Keratinocyte (primary cell): ENCODE measurements around the gene RNF14. TPM values are rescaled to one million over a fixed set of nuclear protein-coding genes. Genes with fewer than 3 reads are reported as not detected.

Experiments
- DNase-seq: peaks from one replicate; pipeline ENCODE4 v3.0.0-alpha.2; 2011; ENCODE audit warnings: low read depth, missing footprints, low spot score
- FAIRE-seq: peaks from 2 replicates; lab custom pipeline; 2011; peaks lifted over from hg19 to GRCh38; lab: Jason Lieb, UNC
- H2AFZ ChIP-seq: 2 replicates; pipeline ENCODE4 v1.6.0; 2012; ENCODE audit warnings: low read length, control low read depth, inconsistent platforms; ENCODE audit not compliant: control insufficient read depth
- H3K27ac ChIP-seq: 2 replicates; pipeline ENCODE4 v1.5.1; 2011; ENCODE audit warnings: low read length; ENCODE audit not compliant: control insufficient read depth, insufficient read depth
- H3K27me3 ChIP-seq: 3 replicates; pipeline ENCODE4 v1.6.0; 2011; ENCODE audit warnings: low read length; ENCODE audit not compliant: control insufficient read depth, insufficient read depth; ENCODE audit errors: extremely low read depth
- H3K36me3 ChIP-seq, 2 experiments: 2 replicates in 1 of 2; 3 replicates in 1 of 2; pipeline ENCODE4 v1.5.1; 2011; ENCODE audit warnings: low read length in 2 of 2, mild to moderate bottlenecking in 1 of 2; ENCODE audit not compliant: control insufficient read depth in 2 of 2, insufficient read depth in 2 of 2; ENCODE audit errors: extremely low read depth in 1 of 2
- H3K4me1 ChIP-seq: 3 replicates; pipeline ENCODE4 v1.5.1; 2011; ENCODE audit warnings: low read length; ENCODE audit not compliant: control insufficient read depth, insufficient read depth; ENCODE audit errors: extremely low read depth
- H3K4me2 ChIP-seq: 3 replicates; pipeline ENCODE4 v1.6.0; 2011; ENCODE audit warnings: low read depth, low read length; ENCODE audit not compliant: control insufficient read depth, insufficient read depth; ENCODE audit errors: extremely low read depth
- H3K4me3 ChIP-seq, 3 experiments: fragments of 200-600 bp in 1 of 3; sonication (generic) in 1 of 3; 2 replicates in 2 of 3; 3 replicates in 1 of 3; pipeline ENCODE4 v1.5.1; 2011 to 2016; ENCODE audit warnings: low read length in 3 of 3, mild to moderate bottlenecking in 3 of 3, control low read depth in 2 of 3, inconsistent platforms in 1 of 3, low read depth in 1 of 3, mixed read lengths in 1 of 3, mixed run types in 1 of 3, moderate library complexity in 1 of 3; ENCODE audit not compliant: control insufficient read depth in 2 of 3, insufficient read depth in 2 of 3; ENCODE audit errors: extremely low read depth in 1 of 3
- H3K79me2 ChIP-seq: 2 replicates; pipeline ENCODE4 v1.6.0; 2012; ENCODE audit warnings: low read length; ENCODE audit not compliant: control insufficient read depth, insufficient read depth
- H3K9ac ChIP-seq: 3 replicates; pipeline ENCODE4 v1.6.0; 2011; ENCODE audit warnings: low read length; ENCODE audit not compliant: control insufficient read depth, insufficient read depth; ENCODE audit errors: extremely low read depth
- H3K9me1 ChIP-seq: 3 replicates; pipeline ENCODE4 v1.6.0; 2011; ENCODE audit warnings: low read length; ENCODE audit not compliant: control insufficient read depth, insufficient read depth; ENCODE audit errors: extremely low read depth
- H3K9me3 ChIP-seq: 2 replicates; pipeline ENCODE4 v1.5.1; 2012; ENCODE audit warnings: low read depth, low read length; ENCODE audit not compliant: control insufficient read depth
- H4K20me1 ChIP-seq: 3 replicates; pipeline ENCODE4 v1.6.0; 2011; ENCODE audit warnings: low read length; ENCODE audit not compliant: control insufficient read depth, insufficient read depth; ENCODE audit errors: extremely low read depth
- CTCF ChIP-seq, 3 experiments: IDR thresholded peaks in 1 of 3; conservative IDR thresholded peaks in 1 of 3; optimal IDR thresholded peaks in 1 of 3; 2 replicates in 2 of 3; 3 replicates in 1 of 3; pipeline versions ENCODE3 to v1.5.1; 2011; ENCODE audit warnings: low read length in 3 of 3, mild to moderate bottlenecking in 3 of 3, moderate library complexity in 2 of 3, control low read depth in 1 of 3, inconsistent platforms in 1 of 3; ENCODE audit not compliant: insufficient read depth in 2 of 3; ENCODE audit errors: extremely low read depth in 1 of 3
- EZH2 ChIP-seq: IDR thresholded peaks from one replicate; pipeline ENCODE4 v1.6.1; 2012; ENCODE audit warnings: inconsistent platforms, mild to moderate bottlenecking, low read length, moderate library complexity
- dilution Hi-C: fragments of 300-500 bp; cut with MboI; formaldehyde crosslinking; loops from one replicate; pipeline ENCODE4 v1.7.0; 2020; ENCODE audit warnings: low sequenced_read_pairs; ENCODE audit not compliant: extremely low pct_ligation_motif_present
- polyA plus RNA-seq, 5 experiments: library from polyadenylated mRNA; depleted of rRNA in 3 of 5; stranded (reverse) in 3 of 5; stranded (forward) in 1 of 5; unstranded in 1 of 5; fragments of >200 nt; gene quantifications; 1 replicate in 1 of 5; 2 replicates in 3 of 5; 3 replicates in 1 of 5; pipeline versions ENCODE4 v1.2.1 to v1.2.3, GENCODE V29; 2011 to 2012; ENCODE audit warnings: missing spikeins in 2 of 5, low read depth in 1 of 5, low replicate concordance in 1 of 5

Gene RNF14
- polyA plus RNA-seq, 1 donor (not counting 4 experiments of a cell fraction or from before 2014, with no cell fraction given): 65.8 TPM

- Histone ChIP-seq H3K9me3 (no peaks in the 10 kb centered on the region), H3K4me2 (no peak overlapping the region), H3K27me3 (no peaks in the 10 kb centered on the region), H4K20me1 (no peaks in the 10 kb centered on the region), H3K4me3 (no peak overlapping the region), H3K4me1 (peaks cover 2% of the 10 kb centered on the region), H3K9me1 (no peaks in the 10 kb centered on the region), H3K9ac (no peak overlapping the region), H2AFZ (no peak overlapping the region), H3K79me2 (no peaks in the 10 kb centered on the region), H3K27ac (no peak overlapping the region), H3K36me3 (no peaks in the 10 kb centered on the region)
- no peak for TF ChIP-seq EZH2
- no peak for TF ChIP-seq CTCF (optimal IDR thresholded peaks at IDR 0.05 in 1 of 3, IDR thresholded peaks at IDR 0.05 in 1 of 3, conservative IDR thresholded peaks at IDR 0.05 in 1 of 3; ENCODE audit: extremely low read depth in 1 of 3, insufficient read depth in 2 of 3, low read length in 3 of 3)
- dilution Hi-C loops: no loop called here
- no peak for DNase-seq
- no peak for FAIRE-seq
Observed at GRCh38 chr5:141949511-141949910, 19.4 kb upstream of the RNF14 start.

- TF ChIP-seq CTCF (optimal IDR thresholded peaks at IDR 0.05 in 1 of 3, IDR thresholded peaks at IDR 0.05 in 1 of 3, conservative IDR thresholded peaks at IDR 0.05 in 1 of 3; ENCODE audit: extremely low read depth in 1 of 3, insufficient read depth in 2 of 3, low read length in 3 of 3) (no peak), EZH2 (no peak)
- Histone ChIP-seq H3K4me1 (no peaks in the 10 kb centered on the region), H3K9me3 (no peaks in the 10 kb centered on the region), H3K27me3 (no peaks in the 10 kb centered on the region), H3K4me2 (no peak overlapping the region), H3K79me2 (no peaks in the 10 kb centered on the region), H3K4me3 (no peak overlapping the region), H4K20me1 (no peaks in the 10 kb centered on the region), H3K9me1 (no peaks in the 10 kb centered on the region), H3K27ac (no peak overlapping the region), H3K9ac (no peak overlapping the region), H2AFZ (no peak overlapping the region), H3K36me3 (no peaks in the 10 kb centered on the region)
- no peak for FAIRE-seq
- DNase-seq: no peak
- dilution Hi-C loops: no loop called here
Observed at GRCh38 chr5:141950207-141951005, 18.5 kb upstream of the RNF14 start.
